Neural cell (in vitro differentiated cells): ENCODE data around the gene DNM1. TPM values are rescaled to one million over a fixed set of nuclear protein-coding genes. Genes with fewer than 3 reads are reported as not detected.

Experiments used
- H2AFZ ChIP-seq: fragments of 200-600, 300-800 bp; sonication (generic), shearing (Covaris generic); 2 replicates; pipeline ENCODE4 v1.6.0; 2014; ENCODE audit warnings: low read depth, mild to moderate bottlenecking, antibody characterized with exemption, low read length, moderate library complexity
- H3F3A ChIP-seq: fragments of 200-600 bp; shearing (Covaris generic); 2 replicates; pipeline ENCODE4 v1.6.1; 2016; ENCODE audit warnings: mild to moderate bottlenecking, moderate library complexity, mixed read lengths, antibody characterized with exemption, low read length; ENCODE audit not compliant: insufficient read depth, poor library complexity, severe bottlenecking
- H3K27ac ChIP-seq: fragments of 200-600, 300-800 bp; sonication (generic), shearing (Covaris generic); 2 replicates; pipeline ENCODE4 v1.5.1; 2014; ENCODE audit warnings: mild to moderate bottlenecking, low read length, moderate library complexity
- H3K27me3 ChIP-seq: fragments of 300-800, 200-600 bp; sonication (generic), shearing (Covaris generic); 2 replicates; pipeline ENCODE4 v1.6.0; 2014; ENCODE audit warnings: mild to moderate bottlenecking, low read depth, low read length, moderate library complexity; ENCODE audit not compliant: insufficient read depth
- H3K36me3 ChIP-seq: fragments of 300-800, 200-600 bp; sonication (generic), shearing (Covaris generic); 2 replicates; pipeline ENCODE4 v1.5.1; 2014; ENCODE audit warnings: mild to moderate bottlenecking, antibody characterized with exemption, low read length, moderate library complexity; ENCODE audit not compliant: insufficient read depth
- H3K4me2 ChIP-seq: fragments of 300-800, 200-600 bp; sonication (generic), shearing (Covaris generic); 2 replicates; pipeline ENCODE4 v1.6.0; 2014; ENCODE audit warnings: mild to moderate bottlenecking, low read length
- H3K4me3 ChIP-seq: fragments of 300-800, 200-600 bp; sonication (generic), shearing (Covaris generic); 2 replicates; pipeline ENCODE4 v1.5.1; 2014; ENCODE audit warnings: mild to moderate bottlenecking, low read length, moderate library complexity
- H3K79me2 ChIP-seq: fragments of 200-600 bp; shearing (Covaris generic); replicated peaks from 2 replicates; pipeline ENCODE4 v1.6.0; 2014; ENCODE audit warnings: mild to moderate bottlenecking, low read length, moderate library complexity; ENCODE audit not compliant: insufficient read depth
- H3K9ac ChIP-seq: fragments of 300-800, 200-600 bp; sonication (generic), shearing (Covaris generic); 2 replicates; pipeline ENCODE4 v1.6.1; 2016; ENCODE audit warnings: mild to moderate bottlenecking, low read length, mixed read lengths
- H3K9me2 ChIP-seq: fragments of 200-600 bp; shearing (Covaris generic); 2 replicates; pipeline ENCODE4 v1.6.1; 2016; ENCODE audit warnings: mild to moderate bottlenecking, low read length, mixed read lengths; ENCODE audit not compliant: insufficient read depth
- H3K9me3 ChIP-seq: fragments of 200-600, 300-800 bp; sonication (generic), shearing (Covaris generic); 2 replicates; pipeline ENCODE4 v1.6.1; 2016; ENCODE audit warnings: mild to moderate bottlenecking, mixed run types, low read length, moderate library complexity, mixed read lengths
- H4K20me1 ChIP-seq: fragments of 200-600 bp; shearing (Covaris generic); 2 replicates; pipeline ENCODE4 v1.6.1; 2016; ENCODE audit warnings: mild to moderate bottlenecking, mixed run types; ENCODE audit not compliant: insufficient read depth
- CTCF ChIP-seq: fragments of 450-650 bp; IDR thresholded peaks from 2 replicates; pipeline ENCODE4 v1.5.1; 2014; ENCODE audit warnings: antibody characterized with exemption, mild to moderate bottlenecking, moderate library complexity; ENCODE audit not compliant: poor library complexity, severe bottlenecking
- EP300 ChIP-seq: fragments of 450-650 bp; conservative IDR thresholded peaks from 2 replicates; pipeline ENCODE4 v1.6.1; 2014; ENCODE audit warnings: antibody characterized with exemption, mild to moderate bottlenecking, moderate library complexity; ENCODE audit not compliant: poor library complexity, severe bottlenecking
- EZH2 ChIP-seq: fragments of 200-600, 300-800 bp; shearing (Covaris generic), sonication (generic); IDR thresholded peaks from 2 replicates; pipeline ENCODE4 v1.6.1; 2014; ENCODE audit warnings: antibody characterized with exemption, low read length, borderline replicate concordance, mild to moderate bottlenecking; ENCODE audit not compliant: insufficient read depth, poor library complexity, severe bottlenecking
- MXI1 ChIP-seq: fragments of 450-650 bp; conservative IDR thresholded peaks from 2 replicates; pipeline ENCODE4 v1.6.1; 2014; ENCODE audit warnings: antibody characterized with exemption, mild to moderate bottlenecking; ENCODE audit not compliant: poor library complexity, severe bottlenecking
- POLR2AphosphoS5 ChIP-seq: IDR thresholded peaks from 2 replicates; pipeline ENCODE4 v1.6.1; 2012
- RAD21 ChIP-seq: fragments of 450-650 bp; conservative IDR thresholded peaks from 2 replicates; pipeline ENCODE4 v1.6.1; 2014; ENCODE audit warnings: antibody characterized with exemption, mild to moderate bottlenecking, moderate library complexity
- SMC3 ChIP-seq: fragments of 450-650 bp; conservative IDR thresholded peaks from 2 replicates; pipeline ENCODE4 v1.6.1; 2014; ENCODE audit warnings: antibody characterized with exemption, mild to moderate bottlenecking, moderate library complexity; ENCODE audit not compliant: poor library complexity
- TAF1 ChIP-seq: IDR thresholded peaks from 2 replicates; pipeline ENCODE4 v1.6.1; 2012; ENCODE audit warnings: low read depth
- polyA plus RNA-seq: library from polyadenylated mRNA; depleted of rRNA; stranded (reverse); fragments of >200 nt; gene quantifications from 2 replicates; pipeline ENCODE4 v1.2.3, GENCODE V29; 2014
- TF ChIP-seq, protein P1 (sequence below): IDR thresholded peaks from 2 replicates; pipeline ENCODE4 v1.6.1; 2012; ENCODE audit warnings: borderline replicate concordance

The DNM1 gene
- polyA plus RNA-seq, 1 donor from 2014 or later = 104 TPM

DNA sequence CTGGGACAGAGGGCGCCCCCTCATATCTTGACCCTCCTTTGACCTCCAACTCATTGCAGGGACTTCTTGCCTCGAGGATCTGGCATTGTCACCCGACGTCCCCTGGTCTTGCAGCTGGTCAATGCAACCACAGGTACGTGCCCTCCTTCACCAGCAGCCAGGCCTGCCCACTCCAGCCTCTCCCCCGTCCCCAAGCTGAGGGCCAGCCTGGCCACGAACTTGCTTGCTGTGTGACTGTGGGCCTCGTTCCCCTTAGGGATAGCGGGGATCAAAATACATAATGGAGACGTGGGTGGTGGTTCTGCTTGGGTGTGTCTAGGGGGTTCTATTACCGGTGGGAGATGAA is 15.0 kb downstream of the DNM1 start:
- no peak overlapping the region for H2AFZ ChIP-seq
- H3K4me3 ChIP-seq = no peak overlapping the region
- no peaks in the 10 kb centered on the region for H3K9me2 ChIP-seq
- TF ChIP-seq RAD21 (no peak), SMC3 (no peak), EZH2 (no peak), EP300 (no peak), TAF1 (no peak), POLR2AphosphoS5 (no peak), CTCF (no peak), MXI1 (no peak)
- TF ChIP-seq, protein P1, sequence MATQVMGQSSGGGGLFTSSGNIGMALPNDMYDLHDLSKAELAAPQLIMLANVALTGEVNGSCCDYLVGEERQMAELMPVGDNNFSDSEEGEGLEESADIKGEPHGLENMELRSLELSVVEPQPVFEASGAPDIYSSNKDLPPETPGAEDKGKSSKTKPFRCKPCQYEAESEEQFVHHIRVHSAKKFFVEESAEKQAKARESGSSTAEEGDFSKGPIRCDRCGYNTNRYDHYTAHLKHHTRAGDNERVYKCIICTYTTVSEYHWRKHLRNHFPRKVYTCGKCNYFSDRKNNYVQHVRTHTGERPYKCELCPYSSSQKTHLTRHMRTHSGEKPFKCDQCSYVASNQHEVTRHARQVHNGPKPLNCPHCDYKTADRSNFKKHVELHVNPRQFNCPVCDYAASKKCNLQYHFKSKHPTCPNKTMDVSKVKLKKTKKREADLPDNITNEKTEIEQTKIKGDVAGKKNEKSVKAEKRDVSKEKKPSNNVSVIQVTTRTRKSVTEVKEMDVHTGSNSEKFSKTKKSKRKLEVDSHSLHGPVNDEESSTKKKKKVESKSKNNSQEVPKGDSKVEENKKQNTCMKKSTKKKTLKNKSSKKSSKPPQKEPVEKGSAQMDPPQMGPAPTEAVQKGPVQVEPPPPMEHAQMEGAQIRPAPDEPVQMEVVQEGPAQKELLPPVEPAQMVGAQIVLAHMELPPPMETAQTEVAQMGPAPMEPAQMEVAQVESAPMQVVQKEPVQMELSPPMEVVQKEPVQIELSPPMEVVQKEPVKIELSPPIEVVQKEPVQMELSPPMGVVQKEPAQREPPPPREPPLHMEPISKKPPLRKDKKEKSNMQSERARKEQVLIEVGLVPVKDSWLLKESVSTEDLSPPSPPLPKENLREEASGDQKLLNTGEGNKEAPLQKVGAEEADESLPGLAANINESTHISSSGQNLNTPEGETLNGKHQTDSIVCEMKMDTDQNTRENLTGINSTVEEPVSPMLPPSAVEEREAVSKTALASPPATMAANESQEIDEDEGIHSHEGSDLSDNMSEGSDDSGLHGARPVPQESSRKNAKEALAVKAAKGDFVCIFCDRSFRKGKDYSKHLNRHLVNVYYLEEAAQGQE = no peak
- H4K20me1 ChIP-seq = no peaks in the 10 kb centered on the region
- no peak overlapping the region for H3K9ac ChIP-seq
- no peaks in the 10 kb centered on the region for H3K79me2 ChIP-seq
- no peaks in the 10 kb centered on the region for H3K9me3 ChIP-seq
- H3K4me2 ChIP-seq = no peak overlapping the region
- H3K36me3 ChIP-seq = peaks cover 11% of the 10 kb centered on the region
- no peaks in the 10 kb centered on the region for H3F3A ChIP-seq
- H3K27ac ChIP-seq = no peak overlapping the region
- H3K27me3 ChIP-seq = no peaks in the 10 kb centered on the region

DNA sequence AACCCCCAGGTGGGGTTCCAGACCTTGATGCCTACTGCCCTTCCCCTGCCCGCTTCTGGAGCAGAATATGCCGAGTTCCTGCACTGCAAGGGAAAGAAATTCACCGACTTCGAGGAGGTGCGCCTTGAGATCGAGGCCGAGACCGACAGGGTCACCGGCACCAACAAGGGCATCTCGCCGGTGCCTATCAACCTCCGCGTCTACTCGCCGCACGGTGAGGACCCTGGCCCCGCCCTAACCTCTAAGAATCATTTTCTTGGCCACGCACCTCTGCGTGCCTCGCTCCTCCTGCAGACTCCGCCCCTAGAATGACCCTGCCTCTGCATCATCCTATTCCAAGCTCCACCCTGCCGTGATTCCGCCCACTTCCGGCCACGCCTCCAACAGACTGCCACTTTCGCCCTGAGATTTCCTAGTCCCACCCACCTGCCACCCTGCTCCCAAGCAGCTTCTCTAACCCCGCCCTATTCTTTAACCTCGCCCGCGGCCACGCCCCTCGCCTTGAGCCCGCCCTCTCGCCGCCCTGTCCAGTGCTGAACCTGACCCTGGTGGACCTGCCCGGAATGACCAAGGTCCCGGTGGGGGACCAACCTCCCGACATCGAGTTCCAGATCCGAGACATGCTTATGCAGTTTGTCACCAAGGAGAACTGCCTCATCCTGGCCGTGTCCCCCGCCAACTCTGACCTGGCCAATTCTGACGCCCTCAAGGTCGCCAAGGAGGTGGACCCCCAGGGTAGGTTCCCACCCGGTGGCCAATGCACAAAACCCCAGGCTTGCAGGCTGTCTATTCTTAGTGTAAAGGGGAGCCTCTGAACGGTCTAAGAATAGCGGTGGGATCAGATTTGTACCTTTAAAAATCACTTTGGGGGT is 15.6 kb downstream of the DNM1 start:
- TF ChIP-seq POLR2AphosphoS5 = no peak
- no peak for TF ChIP-seq CTCF
- no peak for TF ChIP-seq SMC3
- no peak for TF ChIP-seq EP300
- TF ChIP-seq, protein P1 = no peak
- TF ChIP-seq EZH2 = no peak
- TF ChIP-seq RAD21 = no peak
- no peak for TF ChIP-seq TAF1
- no peak for TF ChIP-seq MXI1
- Histone ChIP-seq H4K20me1 (no peaks in the 10 kb centered on the region), H3K27me3 (no peaks in the 10 kb centered on the region), H3K4me2 (no peak overlapping the region), H3K27ac (no peak overlapping the region), H3K9ac (no peak overlapping the region), H3K9me3 (no peaks in the 10 kb centered on the region), H3K79me2 (no peaks in the 10 kb centered on the region), H3F3A (no peaks in the 10 kb centered on the region), H2AFZ (no peak overlapping the region), H3K9me2 (no peaks in the 10 kb centered on the region), H3K36me3 (peaks cover 11% of the 10 kb centered on the region), H3K4me3 (no peak overlapping the region)
